ENCODE results near the gene SLC2A6. TPM values are rescaled to one million over a fixed set of nuclear protein-coding genes. Genes with fewer than 3 reads are reported as not detected.

SLC2A6 gene
- total and polyA plus RNA-seq, 2 of the 8 experiments (the other 6 are each of a cell fraction or from before 2014, with no cell fraction given): 16.6 to 17.8 TPM

- H3K4me1 ChIP-seq (replicated peaks in 1 of 4; ENCODE audit: control insufficient read depth in 3 of 4, insufficient read depth in 4 of 4, low read length in 3 of 4): peaks cover 0 to 7% (median 2%) of the 10 kb centered on the region in 4 experiments; a peak in 3 of 7 replicates
- no peak overlapping the region for H3K4me2 ChIP-seq (ENCODE audit: insufficient read depth in 1 of 2, low read depth in 2 of 2, low read length in 2 of 2)
- H3K18ac ChIP-seq (ENCODE audit: extremely low read depth, low read length): no peak overlapping the region
- CTCF ChIA-PET (ENCODE audit: partially characterized antibody): interaction anchor here (0.8 to 3.4 kb wide), 5 partner anchors 10 to 52 kb away, joined by 3 to 14 read pairs (median 7); partner anchors contain the start of genes ADAMTSL2 and MYMK
- FAIRE-seq (no peak), DNase-seq (ENCODE audit: low read depth in 1 of 2, low spot score in 2 of 2) (no peak)
- H3K23ac ChIP-seq (ENCODE audit: insufficient read length): no peak overlapping the region
- no peak overlapping the region for H2BK12ac ChIP-seq (ENCODE audit: low read depth, low read length)
- no peak overlapping the region for H3K9ac ChIP-seq (replicated peaks in 1 of 4; ENCODE audit: extremely low read depth in 1 of 4, low read depth in 3 of 4, low read length in 3 of 4)
- H2BK20ac ChIP-seq (ENCODE audit: low read length): no peak overlapping the region
- H2BK120ac ChIP-seq (replicated peaks; ENCODE audit: low read depth, low read length): no peak overlapping the region
- no peak overlapping the region for H2BK15ac ChIP-seq (ENCODE audit: low read length)
- no peak overlapping the region for H4K5ac ChIP-seq (ENCODE audit: insufficient read length, low read depth, low read length)
- H3K36me3 ChIP-seq (ENCODE audit: control insufficient read depth in 2 of 4, insufficient read depth in 4 of 4, low read length in 3 of 4): no peaks in the 10 kb centered on the region; a peak in 1 of 8 replicates
- H4K91ac ChIP-seq (replicated peaks; ENCODE audit: insufficient read length, low read length): no peak overlapping the region
- H3K27me3 ChIP-seq (replicated peaks in 1 of 4; ENCODE audit: control insufficient read depth in 3 of 4, extremely low read depth in 1 of 4, insufficient read depth in 3 of 4, low read length in 3 of 4): no peaks in the 10 kb centered on the region
- H4K8ac ChIP-seq (ENCODE audit: extremely low read depth, insufficient read depth, low read length): no peak overlapping the region
- peaks cover 0 to 7% of the 10 kb centered on the region in 2 experiments for H4K20me1 ChIP-seq (replicated peaks in 1 of 2; ENCODE audit: control insufficient read depth in 1 of 2, insufficient read depth in 2 of 2, low read length in 2 of 2)
- no peak overlapping the region for H3K56ac ChIP-seq (replicated peaks; ENCODE audit: insufficient read length, low read depth, low read length)
- H3K79me2 ChIP-seq (ENCODE audit: control insufficient read depth in 1 of 2, insufficient read depth in 2 of 2, low read length in 2 of 2): no peaks in the 10 kb centered on the region
- no peak overlapping the region for H3K27ac ChIP-seq (ENCODE audit: low read depth, low read length)
- no peak overlapping the region for H3K14ac ChIP-seq (ENCODE audit: insufficient read length)
- H2AK5ac ChIP-seq (ENCODE audit: low read depth, low read length): no peak overlapping the region
- 95% methylated on average over 16 of the region's 17 CpGs; no CpG with 5 or more reads in 1 of the 2 experiments for WGBS, 2 experiments (ENCODE audit: extremely low coverage in 1 of 2, insufficient coverage in 1 of 2, insufficient read length in 1 of 2, insufficient replicate concordance in 2 of 2, low coverage in 1 of 2, low lambda C conversion rate in 2 of 2, missing lambda C conversion rate in 1 of 2)
- H2BK5ac ChIP-seq (ENCODE audit: low read depth, low read length): no peak overlapping the region
- POLR2A ChIA-PET (ENCODE audit: partially characterized antibody): no interaction called here
- H3K23me2 ChIP-seq (ENCODE audit: low read depth, low read length): peaks cover 9% of the 10 kb centered on the region
- no peak overlapping the region for H2AFZ ChIP-seq (ENCODE audit: low read length)
- H3K79me1 ChIP-seq (ENCODE audit: low read depth, low read length): no peaks in the 10 kb centered on the region
- peaks cover 0 to 3% of the 10 kb centered on the region in 2 experiments; a peak in 1 of 4 replicates for H3K9me3 ChIP-seq (ENCODE audit: insufficient read depth in 2 of 2, low read depth in 1 of 2, low read length in 1 of 2)
- H3K4me3 ChIP-seq (ENCODE audit: extremely low read depth in 1 of 4, insufficient read depth in 2 of 4, low read depth in 3 of 4, low read length in 4 of 4): no peak overlapping the region
- H3K4ac ChIP-seq (replicated peaks; ENCODE audit: insufficient read length, low read depth, low read length): no peak overlapping the region
- TF ChIP-seq HDAC2 (IDR thresholded peaks at IDR 0.05; ENCODE audit: borderline replicate concordance in 1 of 2, low read depth in 2 of 2, low read length in 2 of 2): no peak
- no peak for TF ChIP-seq SIRT6 (IDR thresholded peaks at IDR 0.05; ENCODE audit: low read length)
- no peak for TF ChIP-seq TCF12 (IDR thresholded peaks at IDR 0.05; ENCODE audit: low read depth, low read length)
- no peak for TF ChIP-seq RBBP5 (IDR thresholded peaks at IDR 0.05; ENCODE audit: borderline replicate concordance, low read depth, low read length)
- TF ChIP-seq SAP30 (IDR thresholded peaks at IDR 0.05; ENCODE audit: insufficient read depth, insufficient replicate concordance, low read length): no peak
- TF ChIP-seq RNF2 (IDR thresholded peaks at IDR 0.05; ENCODE audit: borderline replicate concordance, low read depth, low read length, missing control alignments, poor library complexity, severe bottlenecking): no peak
- no peak for TF ChIP-seq TAF7 (optimal IDR thresholded peaks at IDR 0.05; ENCODE audit: borderline replicate concordance, low read depth, low read length)
- TF ChIP-seq RFX5 (IDR thresholded peaks at IDR 0.05; ENCODE audit: borderline replicate concordance, low read depth, low read length): no peak
- TF ChIP-seq PHF8 (conservative IDR thresholded peaks at IDR 0.05; ENCODE audit: low read depth, low read length): no peak
Measured at GRCh38 chr9:133515615-133516255, 36.8 kb upstream of the SLC2A6 start.
